Tibial artery (tissue), 4 donors: ENCODE measurements around the gene PAQR3.

Source experiments
- DNase-seq, 2 donors: peaks; one replicate each; pipeline ENCODE4 v3.0.0-alpha.2; 2019
- H3K27ac ChIP-seq, 2 donors: fragments of 200-600 bp; sonication (generic) in 1 of 2; 1 replicate in 1 of 2; 2 replicates in 1 of 2; pipeline ENCODE4 v1.5.1; 2018 to 2019; ENCODE audit warnings: mild to moderate bottlenecking in 1 of 2
- H3K27me3 ChIP-seq, 2 donors: fragments of 200-600 bp; sonication (generic) in 1 of 2; one replicate each; pipeline versions ENCODE4 v1.5.1 to v1.6.0; 2016 to 2019
- H3K36me3 ChIP-seq, 3 donors: fragments of 200-600 bp; sonication (generic) in 2 of 3; one replicate each; pipeline ENCODE4 v1.5.1; 2016 to 2019; ENCODE audit warnings: mild to moderate bottlenecking in 2 of 3
- H3K4me1 ChIP-seq, 4 donors: fragments of 200-600 bp; sonication (generic) in 2 of 4; 1 replicate in 3 of 4; 2 replicates in 1 of 4; pipeline ENCODE4 v1.5.1; 2016 to 2019
- H3K4me3 ChIP-seq, 2 donors: fragments of 200-600 bp; sonication (generic) in 1 of 2; 1 replicate in 1 of 2; 2 replicates in 1 of 2; pipeline ENCODE4 v1.5.1; 2018 to 2019; ENCODE audit warnings: mild to moderate bottlenecking in 2 of 2
- H3K9me3 ChIP-seq, 3 donors: fragments of 200-600 bp; sonication (generic) in 1 of 3; one replicate each; pipeline ENCODE4 v1.5.1; 2016 to 2019
- intact Hi-C: fragments of 100-400 bp; cut with DNase I; formaldehyde crosslinking; loops from one replicate; pipeline ENCODE4 v1.15.0; 2023; ENCODE audit warnings: low total_unique reads
- TF ChIP-seq, protein P1 (sequence below), 2 experiments: fragments of 200-600 bp in 1 of 2; fragments of 450-650 bp in 1 of 2; IDR thresholded peaks; one replicate each; pipeline ENCODE4 v1.5.1; 2017 to 2019; ENCODE audit warnings: antibody characterized with exemption in 2 of 2, mild to moderate bottlenecking in 1 of 2, moderate library complexity in 1 of 2

The PAQR3 gene

DNA sequence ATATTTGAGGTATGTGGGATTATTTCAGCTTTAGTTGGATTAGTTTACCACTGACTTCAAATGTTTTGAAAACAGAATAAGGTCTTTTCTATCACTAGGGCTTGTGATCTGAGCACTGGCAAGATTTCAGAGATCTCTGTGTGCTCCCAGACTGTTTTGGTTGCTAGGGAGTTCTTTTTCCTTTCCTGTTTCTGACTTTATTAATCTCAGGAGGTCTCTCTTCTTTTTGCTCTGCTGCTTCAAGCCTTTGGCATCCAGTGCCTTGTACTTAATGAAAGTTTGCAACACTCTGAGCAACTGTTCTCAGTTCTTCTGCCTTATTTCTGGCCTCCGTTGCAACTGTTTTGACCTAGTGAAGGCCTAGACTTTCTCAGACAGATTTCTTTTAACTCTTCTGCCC, 32.1 kb upstream of the PAQR3 start:
- intact Hi-C loops, result no loop called here
- peak; percentile 70 to 72 for DNase-seq
- H3K9me3 ChIP-seq, result no peaks in the 10 kb centered on the region
- TF ChIP-seq, protein P1, sequence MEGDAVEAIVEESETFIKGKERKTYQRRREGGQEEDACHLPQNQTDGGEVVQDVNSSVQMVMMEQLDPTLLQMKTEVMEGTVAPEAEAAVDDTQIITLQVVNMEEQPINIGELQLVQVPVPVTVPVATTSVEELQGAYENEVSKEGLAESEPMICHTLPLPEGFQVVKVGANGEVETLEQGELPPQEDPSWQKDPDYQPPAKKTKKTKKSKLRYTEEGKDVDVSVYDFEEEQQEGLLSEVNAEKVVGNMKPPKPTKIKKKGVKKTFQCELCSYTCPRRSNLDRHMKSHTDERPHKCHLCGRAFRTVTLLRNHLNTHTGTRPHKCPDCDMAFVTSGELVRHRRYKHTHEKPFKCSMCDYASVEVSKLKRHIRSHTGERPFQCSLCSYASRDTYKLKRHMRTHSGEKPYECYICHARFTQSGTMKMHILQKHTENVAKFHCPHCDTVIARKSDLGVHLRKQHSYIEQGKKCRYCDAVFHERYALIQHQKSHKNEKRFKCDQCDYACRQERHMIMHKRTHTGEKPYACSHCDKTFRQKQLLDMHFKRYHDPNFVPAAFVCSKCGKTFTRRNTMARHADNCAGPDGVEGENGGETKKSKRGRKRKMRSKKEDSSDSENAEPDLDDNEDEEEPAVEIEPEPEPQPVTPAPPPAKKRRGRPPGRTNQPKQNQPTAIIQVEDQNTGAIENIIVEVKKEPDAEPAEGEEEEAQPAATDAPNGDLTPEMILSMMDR (IDR thresholded peaks at IDR 0.05), result no peak
- H3K27ac ChIP-seq, result peak overlapping the region; percentile 87 to 92
- no peaks in the 10 kb centered on the region for H3K27me3 ChIP-seq
- peak overlapping the region; percentile 45 to 53 for H3K4me3 ChIP-seq
- H3K36me3 ChIP-seq, result no peaks in the 10 kb centered on the region
- peaks cover 0 to 79% (median 14%) of the 10 kb centered on the region in 4 donors for H3K4me1 ChIP-seq

DNA sequence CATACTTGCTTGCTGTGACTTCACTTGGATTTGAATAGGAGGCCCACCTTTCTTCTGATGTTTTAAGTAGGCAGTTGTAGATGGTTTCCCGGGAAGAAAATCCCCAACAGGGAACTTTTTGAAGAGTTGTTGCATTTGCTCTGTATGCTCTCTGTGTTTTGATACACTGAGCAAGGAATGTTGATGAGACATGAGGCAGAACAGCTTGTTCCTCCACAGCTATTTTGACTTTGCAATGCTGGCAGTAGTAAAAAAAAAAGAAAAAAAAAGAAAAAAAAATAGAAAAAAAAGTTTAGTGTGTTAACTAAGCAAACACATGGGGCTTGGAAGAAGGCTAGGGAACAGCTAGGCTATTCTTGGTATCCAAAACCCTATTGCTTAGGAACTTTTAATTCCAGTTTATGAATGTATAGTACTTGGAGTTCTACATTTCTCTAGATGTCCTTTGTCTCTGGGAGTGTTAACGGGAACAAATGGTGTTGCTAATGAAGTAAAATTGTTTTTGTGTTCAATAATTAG, 23.4 kb upstream of the PAQR3 start:
- intact Hi-C loops, result no loop called here
- Histone ChIP-seq H3K36me3 (no peaks in the 10 kb centered on the region), H3K4me3 (no peak overlapping the region), H3K27me3 (no peaks in the 10 kb centered on the region), H3K27ac (peak overlapping the region; percentile 86 to 87), H3K9me3 (no peaks in the 10 kb centered on the region), H3K4me1 (peaks cover 7 to 82% (median 16%) of the 10 kb centered on the region in 4 donors)
- TF ChIP-seq, protein P1 (IDR thresholded peaks at IDR 0.05), result no peak
- no peak for DNase-seq

DNA sequence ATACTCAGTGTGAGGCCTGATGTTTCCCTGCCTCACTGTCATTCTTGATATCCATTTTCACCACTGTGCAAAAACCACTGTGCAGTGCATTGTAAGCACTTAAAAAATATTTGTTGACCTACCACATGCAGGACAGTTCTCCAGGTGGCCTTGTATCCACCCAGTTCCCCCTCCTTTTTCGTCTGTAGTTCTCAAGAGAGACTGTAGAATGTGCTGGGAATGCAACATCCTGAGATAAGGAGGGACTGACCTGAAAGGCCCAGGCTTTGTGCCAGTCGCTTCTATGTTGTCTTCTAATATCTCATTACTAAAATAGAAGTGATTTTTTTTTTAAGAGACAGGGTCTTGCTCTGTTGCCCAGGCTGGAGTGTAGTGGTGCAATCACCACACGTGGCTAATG, 21.7 kb upstream of the PAQR3 start:
- intact Hi-C loops, result no loop called here
- Histone ChIP-seq H3K4me1 (peaks cover 7 to 77% (median 16%) of the 10 kb centered on the region in 4 donors), H3K9me3 (no peaks in the 10 kb centered on the region), H3K27me3 (no peaks in the 10 kb centered on the region), H3K36me3 (no peaks in the 10 kb centered on the region), H3K27ac (peak overlapping the region; percentile 86 to 87), H3K4me3 (no peak overlapping the region)
- TF ChIP-seq, protein P1 (IDR thresholded peaks at IDR 0.05), result no peak
- DNase-seq, result no peak

DNA sequence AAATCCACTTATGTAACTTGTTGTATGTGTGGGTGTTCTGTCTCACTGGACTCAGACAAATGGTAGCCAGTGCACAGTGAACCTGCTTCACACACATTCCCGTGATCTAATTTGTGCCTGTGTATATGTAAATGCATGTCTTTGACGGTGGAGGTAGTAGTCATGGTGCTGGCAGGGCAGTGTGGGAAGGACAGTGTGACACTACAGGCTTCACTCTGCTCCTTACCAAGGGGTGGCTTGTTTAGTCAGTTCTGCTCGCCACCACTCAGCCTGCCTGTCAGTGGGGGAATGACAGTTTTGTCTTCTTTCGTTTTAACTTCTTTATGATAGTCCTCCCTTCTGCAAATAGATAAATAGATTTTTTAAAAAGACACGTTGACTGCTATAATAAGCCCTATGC, 17.7 kb upstream of the PAQR3 start:
- Histone ChIP-seq H3K9me3 (no peaks in the 10 kb centered on the region), H3K4me1 (peaks cover 0 to 49% (median 13%) of the 10 kb centered on the region in 4 donors), H3K27ac (no peak overlapping the region), H3K4me3 (no peak overlapping the region), H3K27me3 (no peaks in the 10 kb centered on the region), H3K36me3 (no peaks in the 10 kb centered on the region)
- TF ChIP-seq, protein P1 (IDR thresholded peaks at IDR 0.05), result no peak
- intact Hi-C loops, result loop anchor here (10.0 kb wide), 1 partner anchor 618 kb away; no protein-coding TSS in a partner anchor
- DNase-seq, result no peak

DNA sequence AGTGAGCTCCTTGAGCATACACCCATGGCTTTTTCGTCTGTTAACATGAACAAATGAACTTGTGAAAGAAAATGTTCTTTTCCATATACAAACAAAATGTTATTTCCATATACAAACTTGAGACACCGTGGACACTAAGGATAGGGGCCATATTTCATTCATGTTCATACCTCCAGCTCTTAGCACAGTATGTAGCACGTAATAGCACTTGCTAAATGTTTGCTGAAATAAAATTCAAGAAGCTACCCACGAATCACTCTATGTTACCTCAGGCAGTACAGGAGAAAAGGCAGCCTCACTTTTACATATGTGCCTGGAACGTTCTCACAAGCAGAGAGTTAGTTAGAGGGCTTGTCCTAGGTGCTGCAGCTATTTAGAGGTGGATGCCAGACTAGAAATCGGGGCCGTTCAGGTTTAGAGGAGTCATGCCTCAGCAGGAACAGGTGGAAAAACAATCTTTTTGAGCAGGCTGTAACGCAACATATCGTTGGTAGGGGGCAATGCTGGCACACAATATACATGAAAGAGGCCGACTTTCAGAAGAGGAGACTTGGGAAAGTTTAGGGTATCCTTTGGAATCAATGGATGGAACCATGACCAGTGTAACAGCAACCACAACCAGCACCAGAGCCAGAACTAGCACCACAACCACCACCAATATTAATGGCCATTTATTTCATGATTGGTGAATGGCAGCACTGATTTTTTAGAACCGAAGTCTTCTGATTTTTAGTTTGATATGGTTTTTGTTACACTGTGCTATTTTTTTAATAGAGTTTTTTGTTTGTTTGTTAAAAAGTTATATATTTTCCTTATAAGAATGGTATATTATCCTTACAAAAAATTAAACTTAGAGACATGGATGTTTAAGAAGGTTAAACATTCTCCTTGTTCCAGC, 14.8 kb upstream of the PAQR3 start:
- H3K9me3 ChIP-seq, result no peaks in the 10 kb centered on the region
- H3K27me3 ChIP-seq, result no peaks in the 10 kb centered on the region
- no peaks in the 10 kb centered on the region for H3K36me3 ChIP-seq
- no peak overlapping the region for H3K27ac ChIP-seq
- no peak overlapping the region for H3K4me3 ChIP-seq
- no peak for DNase-seq
- TF ChIP-seq, protein P1 (IDR thresholded peaks at IDR 0.05), result peak; percentile 55 to 61
- peaks cover 0 to 19% (median 0%) of the 10 kb centered on the region in 4 donors for H3K4me1 ChIP-seq
- intact Hi-C loops, result loop anchor here (5.0 to 10.0 kb wide), 2 partner anchors 621 to 1258 kb away; no protein-coding TSS in a partner anchor
